Nephron (organoid): ENCODE measurements around the gene TAF3.

ENCODE experiments used
- H3K27ac Mint-ChIP-seq, 3 experiments: 2 replicates each; pipeline ENCODE4 v1.8.0; 2020; ENCODE audit warnings: mixed read lengths in 3 of 3, mild to moderate bottlenecking in 2 of 3, moderate library complexity in 1 of 3
- H3K27me3 Mint-ChIP-seq: 2 replicates; pipeline ENCODE4 v1.8.0; 2021; ENCODE audit warnings: low read depth, mild to moderate bottlenecking, moderate library complexity, mixed read lengths
- H3K36me3 Mint-ChIP-seq: 2 replicates; pipeline ENCODE4 v1.8.0; 2020; ENCODE audit warnings: low read depth, mixed read lengths
- H3K4me1 Mint-ChIP-seq: 2 replicates; pipeline ENCODE4 v1.8.0; 2020; ENCODE audit warnings: mixed read lengths
- H3K4me3 Mint-ChIP-seq, 3 experiments: 2 replicates each; pipeline ENCODE4 v1.8.0; 2020; ENCODE audit warnings: mild to moderate bottlenecking in 3 of 3, mixed read lengths in 3 of 3, moderate library complexity in 2 of 3
- H3K9me3 Mint-ChIP-seq: 2 replicates; pipeline ENCODE4 v1.8.0; 2020; ENCODE audit warnings: mixed read lengths
- CTCF ChIP-seq, 3 experiments: fragments of 200-600 bp; sonication (generic); IDR thresholded peaks; one replicate each; pipeline ENCODE4 v1.5.0; 2021; ENCODE audit warnings: antibody characterized with exemption in 3 of 3; ENCODE audit not compliant: unreplicated experiment in 3 of 3

Gene TAF3

GRCh38 chr10:7986851-7987250 lies 168.5 kb downstream of the TAF3 start:
- no peaks in the 10 kb centered on the region for H3K4me1 Mint-ChIP-seq
- H3K36me3 Mint-ChIP-seq = no peaks in the 10 kb centered on the region
- H3K27me3 Mint-ChIP-seq = no peaks in the 10 kb centered on the region
- H3K27ac Mint-ChIP-seq = no peak overlapping the region
- H3K4me3 Mint-ChIP-seq = no peak overlapping the region
- no peaks in the 10 kb centered on the region for H3K9me3 Mint-ChIP-seq
- no peak for TF ChIP-seq CTCF (IDR thresholded peaks at IDR 0.05; ENCODE audit: unreplicated experiment in 3 of 3)

- TF ChIP-seq CTCF (IDR thresholded peaks at IDR 0.05; ENCODE audit: unreplicated experiment in 3 of 3) = no peak
- Mint-ChIP-seq H3K27ac (no peak overlapping the region), H3K4me1 (no peaks in the 10 kb centered on the region), H3K36me3 (peaks cover 4% of the 10 kb centered on the region), H3K4me3 (no peak overlapping the region), H3K9me3 (peaks cover under 1% of the 10 kb centered on the region), H3K27me3 (no peaks in the 10 kb centered on the region)
Measured at GRCh38 chr10:7988989-7989388, 170.7 kb downstream of the TAF3 start.

DNA sequence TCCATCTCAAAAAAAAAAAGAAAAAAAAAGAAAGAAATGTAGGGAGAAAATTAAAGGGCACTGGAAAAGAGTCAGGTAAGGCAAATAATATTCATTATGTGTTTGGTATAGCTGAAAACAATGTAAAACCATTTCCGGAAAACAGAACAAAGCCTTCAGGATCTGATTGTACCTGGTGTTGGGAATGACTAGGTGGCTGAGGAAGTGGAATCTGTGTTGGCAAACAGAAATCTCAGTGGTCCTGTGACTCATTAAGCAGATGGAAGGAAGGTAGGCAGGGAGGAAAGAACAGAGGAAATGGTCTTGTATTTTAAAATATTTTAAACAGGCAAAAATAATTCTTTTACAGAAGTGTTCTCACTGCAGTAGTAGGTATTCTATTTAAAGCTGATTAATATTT lies 180.5 kb downstream of the TAF3 start:
- Mint-ChIP-seq H3K27me3 (no peaks in the 10 kb centered on the region), H3K27ac (no peak overlapping the region), H3K4me3 (no peak overlapping the region), H3K36me3 (peaks cover 32% of the 10 kb centered on the region), H3K9me3 (peaks cover 18% of the 10 kb centered on the region), H3K4me1 (no peaks in the 10 kb centered on the region)
- TF ChIP-seq CTCF (IDR thresholded peaks at IDR 0.05; ENCODE audit: unreplicated experiment in 3 of 3) = no peak

GRCh38 chr10:8004469-8005000 lies 186.2 kb downstream of the TAF3 start:
- no peak for TF ChIP-seq CTCF (IDR thresholded peaks at IDR 0.05; ENCODE audit: unreplicated experiment in 3 of 3)
- Mint-ChIP-seq H3K4me3 (no peak overlapping the region), H3K27ac (no peak overlapping the region), H3K9me3 (peaks cover 32% of the 10 kb centered on the region), H3K27me3 (no peaks in the 10 kb centered on the region), H3K36me3 (peaks cover 51% of the 10 kb centered on the region), H3K4me1 (no peaks in the 10 kb centered on the region)

- no peak overlapping the region for H3K4me3 Mint-ChIP-seq
- no peak for TF ChIP-seq CTCF (IDR thresholded peaks at IDR 0.05; ENCODE audit: unreplicated experiment in 3 of 3)
- peaks cover 57% of the 10 kb centered on the region for H3K36me3 Mint-ChIP-seq
- H3K4me1 Mint-ChIP-seq = no peaks in the 10 kb centered on the region
- no peaks in the 10 kb centered on the region for H3K27me3 Mint-ChIP-seq
- H3K27ac Mint-ChIP-seq = no peak overlapping the region
- H3K9me3 Mint-ChIP-seq = peaks cover 32% of the 10 kb centered on the region
Measured at GRCh38 chr10:8006274-8006999, 188.1 kb downstream of the TAF3 start.

GRCh38 chr10:8009031-8009430 lies 190.7 kb downstream of the TAF3 start:
- Mint-ChIP-seq H3K27me3 (no peaks in the 10 kb centered on the region), H3K4me1 (no peaks in the 10 kb centered on the region), H3K27ac (no peak overlapping the region), H3K9me3 (peaks cover 16% of the 10 kb centered on the region), H3K36me3 (peaks cover 52% of the 10 kb centered on the region), H3K4me3 (no peak overlapping the region)
- no peak for TF ChIP-seq CTCF (IDR thresholded peaks at IDR 0.05; ENCODE audit: unreplicated experiment in 3 of 3)
